Endothelial cell of umbilical vein (primary cell): ENCODE measurements around the gene ZMIZ1.

Source experiments
- CTCF ChIP-seq, 2 donors: IDR thresholded peaks; 1 replicate in 1 of 2; 2 replicates in 1 of 2; pipeline ENCODE4 v1.5.1; 2011; ENCODE audit warnings: low read length in 2 of 2, mild to moderate bottlenecking in 2 of 2, moderate library complexity in 2 of 2, control low read depth in 1 of 2, inconsistent platforms in 1 of 2, low read depth in 1 of 2; ENCODE audit not compliant: insufficient read depth in 1 of 2; ENCODE audit errors: extremely low read depth in 1 of 2
- EZH2 ChIP-seq: IDR thresholded peaks from 2 replicates; pipeline ENCODE4 v1.6.1; 2012; ENCODE audit warnings: borderline replicate concordance, low read depth, mild to moderate bottlenecking, moderate library complexity, low read length, inconsistent platforms; ENCODE audit not compliant: severe bottlenecking
- FOS ChIP-seq: IDR thresholded peaks from 2 replicates; pipeline ENCODE4 v1.6.1; 2011; ENCODE audit warnings: mild to moderate bottlenecking, low read length, moderate library complexity, borderline replicate concordance; ENCODE audit not compliant: insufficient read depth
- GATA2 ChIP-seq: IDR thresholded peaks from 2 replicates; pipeline ENCODE4 v1.7.0; 2011; ENCODE audit warnings: low read depth, mild to moderate bottlenecking, moderate library complexity, mixed read lengths, low read length; ENCODE audit not compliant: insufficient read length, insufficient read depth
- JUN ChIP-seq: IDR thresholded peaks from 2 replicates; pipeline ENCODE4 v1.6.1; 2011; ENCODE audit warnings: borderline replicate concordance, low read depth; ENCODE audit not compliant: insufficient read length, insufficient read depth
- MAX ChIP-seq: IDR thresholded peaks from 2 replicates; pipeline ENCODE4 v1.6.1; 2011; ENCODE audit not compliant: insufficient read depth, insufficient read length
- MYC ChIP-seq: IDR thresholded peaks from one replicate; pipeline ENCODE4 v1.6.1; 2011; ENCODE audit warnings: mild to moderate bottlenecking, low read depth, low read length
- POLR2A ChIP-seq: IDR thresholded peaks from 2 replicates; pipeline ENCODE4 v1.6.1; 2012; ENCODE audit warnings: low read depth, mild to moderate bottlenecking, control low read depth, low read length
- POLR2AphosphoS5 ChIP-seq: IDR thresholded peaks from 2 replicates; pipeline ENCODE4 v1.6.1; 2012; ENCODE audit warnings: low read depth, mild to moderate bottlenecking, control low read depth, low read length, moderate library complexity; ENCODE audit not compliant: insufficient read depth

GRCh38 chr10:79231908-79232307 lies 163.1 kb downstream of the ZMIZ1 start:
- no peak for TF ChIP-seq POLR2A
- no peak for TF ChIP-seq CTCF (IDR thresholded peaks at IDR 0.05; ENCODE audit: extremely low read depth in 1 of 2, insufficient read depth in 1 of 2, low read depth in 1 of 2, low read length in 2 of 2)
- TF ChIP-seq MYC, result no peak
- no peak for TF ChIP-seq POLR2AphosphoS5
- TF ChIP-seq JUN, result no peak
- TF ChIP-seq EZH2, result no peak
- TF ChIP-seq MAX, result no peak
- TF ChIP-seq FOS, result no peak
- no peak for TF ChIP-seq GATA2
